Epithelial cell of esophagus (primary cell): ENCODE results near the gene CYTIP.

Experiments used
- DNase-seq: peaks from one replicate; pipeline ENCODE4 v3.0.0; 2010; ENCODE audit warnings: low read depth
- H3K4me3 ChIP-seq: 2 replicates; pipeline ENCODE4 v1.5.1; 2011; ENCODE audit warnings: mild to moderate bottlenecking, low read length, control low read depth
- CTCF ChIP-seq: IDR thresholded peaks from 2 replicates; pipeline ENCODE4 v1.5.1; 2011; ENCODE audit warnings: low read depth, mild to moderate bottlenecking, low read length, control low read depth, inconsistent platforms; ENCODE audit not compliant: insufficient read depth; ENCODE audit errors: missing control alignments

The CYTIP gene

GRCh38 chr2:157443795-157444640 is at the start of gene CYTIP:
Gene CYTIP (minus strand): TSS chr2:157444089. CDS start chr2:157444020, 69 bp downstream.
- H3K4me3 ChIP-seq, result no peak within 1 kb of the TSS
- no peak for TF ChIP-seq CTCF
- no peak for DNase-seq

DNA sequence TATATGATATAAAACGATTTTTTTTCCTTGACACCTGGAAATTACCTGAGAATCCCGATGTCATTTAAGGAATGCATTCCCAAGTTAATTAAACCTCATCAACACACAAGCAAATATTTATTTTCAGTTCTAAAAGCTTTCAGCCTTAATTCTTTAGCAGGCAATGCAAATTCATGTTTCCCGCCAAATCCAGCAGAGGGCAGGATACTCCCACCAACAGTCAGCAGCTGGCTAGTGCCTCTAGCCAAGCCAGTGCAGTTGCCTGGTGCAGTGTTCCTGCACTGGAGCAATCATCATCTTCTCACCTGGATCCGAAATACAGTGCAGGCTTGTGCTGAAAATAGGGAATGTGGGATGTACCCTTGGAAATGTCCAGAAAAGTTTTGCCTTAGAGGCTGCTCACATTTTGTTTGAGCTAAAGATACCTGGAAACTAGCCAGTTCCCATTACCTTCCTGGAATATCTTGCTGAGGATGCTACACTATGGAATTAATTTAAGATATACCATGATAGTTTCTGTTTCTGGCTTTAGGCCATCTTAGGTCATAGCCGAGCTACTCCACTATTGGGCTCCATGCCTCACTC is 48.4 kb upstream of the CYTIP start:
- peak; percentile 80 for TF ChIP-seq CTCF
- DNase-seq, result peak; percentile 72
- H3K4me3 ChIP-seq, result no peak overlapping the region

DNA sequence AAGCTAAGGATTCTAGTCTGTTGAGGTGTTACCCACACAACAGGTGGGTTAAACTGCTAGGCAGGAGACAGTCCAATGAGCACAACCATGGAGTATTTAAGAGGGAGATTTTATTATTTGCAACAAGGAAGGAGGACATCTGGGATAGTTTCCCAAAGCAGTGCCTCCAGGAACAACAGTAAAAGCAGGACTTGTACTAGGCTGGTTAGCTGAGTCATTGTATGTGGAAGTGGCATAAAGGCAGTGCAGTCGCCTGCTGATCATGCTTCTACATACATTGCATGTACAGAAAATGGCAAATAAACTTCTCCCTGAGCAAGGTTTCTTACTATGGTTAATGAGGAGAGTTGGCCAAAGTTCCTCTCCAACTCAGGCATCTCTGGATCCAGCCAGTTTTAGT is 46.1 kb upstream of the CYTIP start:
- DNase-seq, result no peak
- H3K4me3 ChIP-seq, result no peak overlapping the region
- no peak for TF ChIP-seq CTCF

GRCh38 chr2:157488877-157489276 is 45.0 kb upstream of the CYTIP start:
- DNase-seq, result no peak
- TF ChIP-seq CTCF, result no peak
- H3K4me3 ChIP-seq, result no peak overlapping the region

GRCh38 chr2:157487747-157488146 is 43.9 kb upstream of the CYTIP start:
- no peak for TF ChIP-seq CTCF
- no peak for DNase-seq
- no peak overlapping the region for H3K4me3 ChIP-seq

DNA sequence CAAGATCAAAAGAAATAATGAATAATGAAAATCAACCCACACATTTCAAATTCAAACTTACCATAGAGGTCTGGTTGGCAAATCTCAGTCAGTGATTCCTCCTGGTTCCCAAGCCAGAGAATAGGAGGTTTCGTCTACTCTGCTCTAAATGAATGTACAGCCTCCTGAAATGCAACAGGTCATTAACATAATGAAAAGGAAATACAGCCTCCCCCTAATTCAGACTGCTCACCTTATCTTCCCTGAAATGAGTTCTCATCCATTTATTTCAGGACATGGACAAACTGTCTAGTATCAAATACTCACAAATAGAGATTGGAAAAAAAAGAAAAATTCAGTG is 43.4 kb upstream of the CYTIP start:
- no peak for TF ChIP-seq CTCF
- no peak for DNase-seq
- no peak overlapping the region for H3K4me3 ChIP-seq

DNA sequence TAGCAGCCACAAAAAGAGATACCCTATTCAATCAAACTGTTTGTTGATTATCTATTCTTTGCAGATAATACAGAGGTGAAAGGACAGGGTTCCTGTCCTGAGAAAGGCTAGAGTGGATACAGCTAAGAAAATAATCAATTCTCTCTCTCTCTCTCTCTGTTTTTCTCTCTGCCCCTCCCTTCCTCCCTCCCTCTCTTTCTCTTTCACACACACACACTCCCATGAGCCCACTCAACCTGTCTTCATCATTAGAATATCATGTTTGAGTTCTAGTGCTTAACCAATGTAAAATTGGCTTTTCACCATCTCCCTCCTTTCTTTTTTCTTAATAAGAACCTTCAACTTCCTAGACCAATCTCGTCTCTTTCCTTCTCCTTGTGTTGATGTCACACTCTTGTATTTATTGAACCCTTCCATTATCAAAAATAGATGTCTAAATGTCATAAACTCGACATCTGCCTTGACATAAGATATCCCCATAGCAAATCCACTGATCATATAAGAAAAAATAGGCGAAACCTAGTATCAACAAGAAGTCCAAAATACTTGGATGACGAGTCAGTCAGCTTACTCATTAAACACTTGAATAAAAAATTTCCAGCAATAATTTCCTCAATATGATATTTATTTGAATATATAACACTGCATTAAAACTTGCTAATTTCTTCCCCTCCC is 42.8 kb upstream of the CYTIP start:
- H3K4me3 ChIP-seq, result no peak overlapping the region
- peak; percentile 42 for DNase-seq
- TF ChIP-seq CTCF, result no peak
